GM12874 (cell line): ENCODE measurements around the gene ZNHIT6.

Experiments
- CTCF ChIP-seq: IDR thresholded peaks from 2 replicates; pipeline ENCODE4 v1.5.1; 2011; ENCODE audit warnings: low read depth, mild to moderate bottlenecking, control low read depth, low read length, moderate library complexity; ENCODE audit not compliant: insufficient read depth

The ZNHIT6 gene

GRCh38 chr1:85708829-85709227 lies 595 bp upstream of the ZNHIT6 start:
- no peak for TF ChIP-seq CTCF

GRCh38 chr1:85707267-85707989 lies 805 bp downstream of the ZNHIT6 start:
- no peak for TF ChIP-seq CTCF

GRCh38 chr1:85705940-85706339 lies 2.3 kb downstream of the ZNHIT6 start:
- no peak for TF ChIP-seq CTCF

- TF ChIP-seq CTCF: no peak
Measured at GRCh38 chr1:85700422-85700821, 7.8 kb downstream of the ZNHIT6 start.

GRCh38 chr1:85697895-85698294 lies 10.3 kb downstream of the ZNHIT6 start:
- TF ChIP-seq CTCF: no peak

- no peak for TF ChIP-seq CTCF
Measured at GRCh38 chr1:85692730-85693314, 15.4 kb downstream of the ZNHIT6 start.

- no peak for TF ChIP-seq CTCF
Measured at GRCh38 chr1:85689775-85690404, 18.3 kb downstream of the ZNHIT6 start.
